Measurements from ENCODE around the gene FOXS1.

DNA sequence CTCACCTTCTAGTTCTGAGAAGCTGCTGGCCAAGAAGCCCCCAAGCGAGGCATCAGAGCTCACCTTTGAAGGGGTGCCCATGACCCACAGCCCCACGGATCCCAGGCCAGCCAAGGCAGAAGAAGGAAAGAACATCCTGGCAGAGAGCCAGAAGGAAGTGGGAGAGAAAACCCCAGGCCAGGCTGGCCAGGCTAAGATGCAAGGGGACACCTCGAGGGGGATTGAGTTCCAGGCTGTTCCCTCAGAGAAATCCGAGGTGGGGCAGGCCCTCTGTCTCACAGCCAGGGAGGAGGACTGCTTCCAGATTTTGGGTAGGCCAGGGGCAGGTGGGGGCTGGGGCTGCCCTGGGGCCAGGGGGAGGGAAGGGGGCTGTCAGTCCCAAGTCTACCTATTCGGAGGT lies 24.0 kb downstream of the FOXS1 start:
- TF ChIP-seq, protein P1, sequence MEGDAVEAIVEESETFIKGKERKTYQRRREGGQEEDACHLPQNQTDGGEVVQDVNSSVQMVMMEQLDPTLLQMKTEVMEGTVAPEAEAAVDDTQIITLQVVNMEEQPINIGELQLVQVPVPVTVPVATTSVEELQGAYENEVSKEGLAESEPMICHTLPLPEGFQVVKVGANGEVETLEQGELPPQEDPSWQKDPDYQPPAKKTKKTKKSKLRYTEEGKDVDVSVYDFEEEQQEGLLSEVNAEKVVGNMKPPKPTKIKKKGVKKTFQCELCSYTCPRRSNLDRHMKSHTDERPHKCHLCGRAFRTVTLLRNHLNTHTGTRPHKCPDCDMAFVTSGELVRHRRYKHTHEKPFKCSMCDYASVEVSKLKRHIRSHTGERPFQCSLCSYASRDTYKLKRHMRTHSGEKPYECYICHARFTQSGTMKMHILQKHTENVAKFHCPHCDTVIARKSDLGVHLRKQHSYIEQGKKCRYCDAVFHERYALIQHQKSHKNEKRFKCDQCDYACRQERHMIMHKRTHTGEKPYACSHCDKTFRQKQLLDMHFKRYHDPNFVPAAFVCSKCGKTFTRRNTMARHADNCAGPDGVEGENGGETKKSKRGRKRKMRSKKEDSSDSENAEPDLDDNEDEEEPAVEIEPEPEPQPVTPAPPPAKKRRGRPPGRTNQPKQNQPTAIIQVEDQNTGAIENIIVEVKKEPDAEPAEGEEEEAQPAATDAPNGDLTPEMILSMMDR (IDR thresholded peaks at IDR 0.05), result no peak
- no peak for TF ChIP-seq YY1 (IDR thresholded peaks at IDR 0.05; ENCODE audit: low read depth)
- no peak for TF ChIP-seq GABPA (IDR thresholded peaks at IDR 0.05; ENCODE audit: low read depth)
- TF ChIP-seq, protein P2, sequence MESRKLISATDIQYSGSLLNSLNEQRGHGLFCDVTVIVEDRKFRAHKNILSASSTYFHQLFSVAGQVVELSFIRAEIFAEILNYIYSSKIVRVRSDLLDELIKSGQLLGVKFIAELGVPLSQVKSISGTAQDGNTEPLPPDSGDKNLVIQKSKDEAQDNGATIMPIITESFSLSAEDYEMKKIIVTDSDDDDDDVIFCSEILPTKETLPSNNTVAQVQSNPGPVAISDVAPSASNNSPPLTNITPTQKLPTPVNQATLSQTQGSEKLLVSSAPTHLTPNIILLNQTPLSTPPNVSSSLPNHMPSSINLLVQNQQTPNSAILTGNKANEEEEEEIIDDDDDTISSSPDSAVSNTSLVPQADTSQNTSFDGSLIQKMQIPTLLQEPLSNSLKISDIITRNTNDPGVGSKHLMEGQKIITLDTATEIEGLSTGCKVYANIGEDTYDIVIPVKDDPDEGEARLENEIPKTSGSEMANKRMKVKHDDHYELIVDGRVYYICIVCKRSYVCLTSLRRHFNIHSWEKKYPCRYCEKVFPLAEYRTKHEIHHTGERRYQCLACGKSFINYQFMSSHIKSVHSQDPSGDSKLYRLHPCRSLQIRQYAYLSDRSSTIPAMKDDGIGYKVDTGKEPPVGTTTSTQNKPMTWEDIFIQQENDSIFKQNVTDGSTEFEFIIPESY (IDR thresholded peaks at IDR 0.05; ENCODE audit: borderline replicate concordance, low read depth), result no peak
- TF ChIP-seq MXI1 (IDR thresholded peaks at IDR 0.05; ENCODE audit: low read depth, low read length), result no peak
